HepG2 (cell line): ENCODE results near the gene FAHD1. TPM values are rescaled to one million over a fixed set of nuclear protein-coding genes. Genes with fewer than 3 reads are reported as not detected.

ENCODE experiments used
- ARID5B ChIP-seq: IDR thresholded peaks from 2 replicates; pipeline ENCODE4 v1.4.0; 2020; ENCODE audit warnings: mild to moderate bottlenecking, missing genetic modification reagents
- CBX2 ChIP-seq, 2 experiments: fragments of 200-600 bp in 1 of 2; sonication (generic); formaldehyde crosslinking in 1 of 2; IDR thresholded peaks; 2 replicates each; pipeline versions ENCODE4 v1.7.0 to v1.8.1; 2018 to 2022; ENCODE audit warnings: low read depth in 2 of 2, low read length in 1 of 2, mild to moderate bottlenecking in 1 of 2, missing genetic modification reagents in 1 of 2
- FOXK1 ChIP-seq: sonication (generic); formaldehyde crosslinking; IDR thresholded peaks from 2 replicates; pipeline ENCODE4 v1.4.0; 2020; ENCODE audit warnings: low read depth, missing genetic modification reagents, borderline replicate concordance
- GPN1 ChIP-seq: sonication (generic); formaldehyde crosslinking; IDR thresholded peaks from 2 replicates; pipeline ENCODE4 v1.5.1; 2020; ENCODE audit warnings: missing genetic modification reagents, borderline replicate concordance
- HIC2 ChIP-seq: sonication (generic); formaldehyde crosslinking; IDR thresholded peaks from 2 replicates; pipeline ENCODE4 v1.9.0; 2022; ENCODE audit warnings: low read depth, missing genetic modification reagents
- HOXD1 ChIP-seq: sonication (generic); formaldehyde crosslinking; IDR thresholded peaks from 2 replicates; pipeline ENCODE4 v1.5.0; 2020; ENCODE audit warnings: missing genetic modification reagents
- JUN ChIP-seq: sonication (generic); formaldehyde crosslinking; IDR thresholded peaks from 2 replicates; pipeline ENCODE4 v1.4.0; 2020; ENCODE audit warnings: mild to moderate bottlenecking, missing genetic modification reagents
- KAT7 ChIP-seq: IDR thresholded peaks from 2 replicates; pipeline ENCODE4 v1.6.1; 2018; ENCODE audit warnings: borderline replicate concordance, missing compliant biosample characterization
- KLF11 ChIP-seq: IDR thresholded peaks from 2 replicates; pipeline ENCODE4 v1.6.1; 2016; ENCODE audit warnings: missing compliant biosample characterization
- PTBP1 ChIP-seq: fragments of 200-400 bp; formaldehyde crosslinking; IDR thresholded peaks from 2 replicates; pipeline ENCODE4 v1.6.1; 2018; ENCODE audit warnings: low read length, low read depth; ENCODE audit not compliant: poor library complexity, severe bottlenecking
- SIX1 ChIP-seq: sonication (generic); formaldehyde crosslinking; IDR thresholded peaks from 2 replicates; pipeline ENCODE4 v1.4.0; 2020; ENCODE audit warnings: missing genetic modification reagents, borderline replicate concordance
- TAF15 ChIP-seq: fragments of 200-400 bp; formaldehyde crosslinking; IDR thresholded peaks from one replicate; pipeline ENCODE4 v1.6.1; 2018; ENCODE audit warnings: mild to moderate bottlenecking, low read depth, low read length; ENCODE audit not compliant: poor library complexity, severe bottlenecking
- THAP7 ChIP-seq: sonication (generic); formaldehyde crosslinking; IDR thresholded peaks from 2 replicates; pipeline ENCODE4 v1.8.1; 2023; ENCODE audit warnings: mild to moderate bottlenecking, missing genetic modification reagents
- ZBTB38 ChIP-seq: sonication (generic); formaldehyde crosslinking; IDR thresholded peaks from 2 replicates; pipeline ENCODE4 v1.5.1; 2020; ENCODE audit warnings: mild to moderate bottlenecking, missing genetic modification reagents
- ZBTB8A ChIP-seq: sonication (generic); formaldehyde crosslinking; IDR thresholded peaks from 2 replicates; pipeline ENCODE4 v1.4.0; 2020; ENCODE audit warnings: mild to moderate bottlenecking, low read depth, missing genetic modification reagents, borderline replicate concordance
- ZNF24 ChIP-seq: fragments of 450-650 bp; IDR thresholded peaks from 2 replicates; pipeline ENCODE4 v1.6.1; 2017; ENCODE audit warnings: antibody characterized with exemption, mild to moderate bottlenecking
- ZNF501 ChIP-seq: sonication (generic); formaldehyde crosslinking; IDR thresholded peaks from 2 replicates; pipeline ENCODE4 v1.5.1; 2020; ENCODE audit warnings: mild to moderate bottlenecking, moderate library complexity, missing genetic modification reagents
- ZNF740 ChIP-seq: sonication (generic); formaldehyde crosslinking; IDR thresholded peaks from 2 replicates; pipeline ENCODE4 v1.4.0; 2020; ENCODE audit warnings: missing genetic modification reagents
- polyA plus RNA-seq, 8 experiments: library from polyadenylated mRNA; depleted of rRNA in 3 of 8; stranded (reverse) in 7 of 8; unstranded in 1 of 8; fragments of >200 nt; fragmentation: Illumina TruSeq in 4 of 8; extraction: Trizol in 4 of 8; gene quantifications; 2 replicates each; pipeline versions ENCODE4 v1.2.1 to v1.2.3, GENCODE V29; 2011 to 2016; ENCODE audit warnings: low read depth in 4 of 8, missing spikeins in 1 of 8, mixed read lengths in 1 of 8; ENCODE audit not compliant: insufficient read depth in 1 of 8
- total RNA-seq, 5 experiments: library from RNA; depleted of rRNA; stranded (reverse); fragments of >200 nt; fragmentation: Illumina TruSeq; extraction: Trizol; gene quantifications; 2 replicates each; pipeline ENCODE4 v1.2.3, GENCODE V29; 2016; ENCODE audit warnings: low read depth in 1 of 5
- TF ChIP-seq, protein P1 (sequence below): sonication (generic); formaldehyde crosslinking; IDR thresholded peaks from 2 replicates; pipeline ENCODE4 v1.4.0; 2020; ENCODE audit warnings: mild to moderate bottlenecking, missing genetic modification reagents
- TF ChIP-seq, protein P2 (sequence below): IDR thresholded peaks from 2 replicates; pipeline ENCODE4 v1.6.1; 2016; ENCODE audit warnings: missing biosample characterization, missing genetic modification reagents, low read depth

The FAHD1 gene
- total and polyA plus RNA-seq, 2 of the 13 experiments (the other 11 are each of a cell fraction or from before 2014, with no cell fraction given): 39.0 to 45.3 TPM

- peak; percentile 85 for TF ChIP-seq ARID5B
- 0 out of 2 replicates have a peak, but pooled peaks have one; percentile 18 for TF ChIP-seq ZNF501 (CRISPR knock-in tag)
- TF ChIP-seq THAP7 (CRISPR knock-in tag): peak; percentile 49; the same call in 1 of the 2 replicates
- TF ChIP-seq ZNF24: no peak
- TF ChIP-seq ZNF740 (CRISPR knock-in tag): no peak
- TF ChIP-seq ZBTB8A (CRISPR knock-in tag): no peak
- no peak for TF ChIP-seq KAT7 (CRISPR knock-in tag)
- TF ChIP-seq TAF15: no peak
- TF ChIP-seq KLF11 (CRISPR knock-in tag): no peak
- no peak for TF ChIP-seq JUN
- no peak for TF ChIP-seq PTBP1
- TF ChIP-seq ZBTB38 (CRISPR knock-in tag): no peak
- TF ChIP-seq, protein P1, sequence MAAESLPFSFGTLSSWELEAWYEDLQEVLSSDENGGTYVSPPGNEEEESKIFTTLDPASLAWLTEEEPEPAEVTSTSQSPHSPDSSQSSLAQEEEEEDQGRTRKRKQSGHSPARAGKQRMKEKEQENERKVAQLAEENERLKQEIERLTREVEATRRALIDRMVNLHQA (CRISPR knock-in tag): no peak
- TF ChIP-seq HIC2 (CRISPR knock-in tag): no peak
- TF ChIP-seq SIX1: no peak
- TF ChIP-seq, protein P2, sequence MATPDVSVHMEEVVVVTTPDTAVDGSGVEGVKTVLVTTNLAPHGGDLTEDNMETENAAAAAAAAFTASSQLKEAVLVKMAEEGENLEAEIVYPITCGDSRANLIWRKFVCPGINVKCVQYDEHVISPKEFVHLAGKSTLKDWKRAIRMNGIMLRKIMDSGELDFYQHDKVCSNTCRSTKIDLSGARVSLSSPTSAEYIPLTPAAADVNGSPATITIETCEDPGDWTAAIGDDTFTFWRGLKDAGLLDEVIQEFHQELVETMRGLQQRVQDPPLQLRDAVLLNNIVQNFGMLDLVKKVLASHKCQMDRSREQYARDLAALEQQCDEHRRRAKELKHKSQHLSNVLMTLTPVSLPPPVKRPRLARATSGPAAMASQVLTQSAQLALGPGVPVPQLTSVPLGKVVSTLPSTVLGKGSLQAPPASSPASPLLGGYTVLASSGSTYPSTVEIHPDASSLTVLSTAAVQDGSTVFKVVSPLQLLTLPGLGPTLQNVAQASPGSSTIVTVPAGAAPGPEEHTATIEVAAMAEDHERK (CRISPR knock-in tag): no peak
- 0 out of 2 replicates have a peak, but pooled peaks have one; percentile 11 for TF ChIP-seq FOXK1
- no peak for TF ChIP-seq HOXD1
- no peak for TF ChIP-seq CBX2 (IDR thresholded peaks at IDR 0.05; ENCODE audit: low read depth, low read length)
- no peak for TF ChIP-seq CBX2 (CRISPR knock-in tag; IDR thresholded peaks at IDR 0.05; ENCODE audit: low read depth)
- no peak for TF ChIP-seq GPN1
Observed at GRCh38 chr16:1828645-1829410, 1.8 kb downstream of the FAHD1 start (continued).
